SU-DHL-6 (cell line): Measurements from ENCODE around the gene ASTN2.

Source experiments
- H2AFZ ChIP-seq: fragments of 200-600 bp; sonication (generic); 2 replicates; pipeline ENCODE4 v1.6.1; 2014; ENCODE audit warnings: low read depth, mild to moderate bottlenecking, moderate library complexity, mixed read lengths, antibody characterized with exemption, low read length; ENCODE audit not compliant: severe bottlenecking
- H3F3A ChIP-seq: fragments of 200-600 bp; shearing (Covaris generic); 2 replicates; pipeline ENCODE4 v1.6.0; 2016; ENCODE audit warnings: antibody characterized with exemption, mild to moderate bottlenecking; ENCODE audit not compliant: insufficient read depth
- H3K27ac ChIP-seq: fragments of 200-600 bp; sonication (generic); 2 replicates; pipeline ENCODE4 v1.5.1; 2016; ENCODE audit warnings: low read depth, mild to moderate bottlenecking, low read length, moderate library complexity, mixed read lengths
- H3K27me3 ChIP-seq: fragments of 200-600 bp; sonication (generic), shearing (Covaris generic); 2 replicates; pipeline ENCODE4 v1.6.0; 2014; ENCODE audit warnings: mild to moderate bottlenecking, low read length
- H3K36me3 ChIP-seq: fragments of 200-600 bp; sonication (generic); 2 replicates; pipeline ENCODE4 v1.6.1; 2014; ENCODE audit warnings: mild to moderate bottlenecking, low read length, mixed read lengths
- H3K4me2 ChIP-seq: fragments of 300-600, 200-600 bp; shearing (Covaris generic), sonication (generic); 2 replicates; pipeline ENCODE4 v1.6.0; 2014; ENCODE audit warnings: low read length, low read depth, mild to moderate bottlenecking; ENCODE audit not compliant: poor library complexity, severe bottlenecking
- H3K4me3 ChIP-seq: fragments of 200-600 bp; sonication (generic); 2 replicates; pipeline ENCODE4 v1.5.1; 2014; ENCODE audit warnings: antibody characterized with exemption, low read length, mild to moderate bottlenecking, mixed read lengths; ENCODE audit not compliant: insufficient read depth, poor library complexity, severe bottlenecking
- H3K79me2 ChIP-seq: fragments of 200-600 bp; sonication (generic); 2 replicates; pipeline ENCODE4 v1.6.1; 2014; ENCODE audit warnings: mild to moderate bottlenecking, low read length, moderate library complexity; ENCODE audit not compliant: insufficient read depth
- H3K9ac ChIP-seq: fragments of 200-600 bp; sonication (generic); 2 replicates; pipeline ENCODE4 v1.7.0; 2014; ENCODE audit warnings: mild to moderate bottlenecking, low read length
- H3K9me2 ChIP-seq: fragments of 200-600 bp; sonication (generic); replicated peaks from 2 replicates; pipeline ENCODE4 v1.6.1; 2014; ENCODE audit warnings: low read length; ENCODE audit not compliant: insufficient read depth
- H3K9me3 ChIP-seq: fragments of 200-600 bp; sonication (generic); 2 replicates; pipeline ENCODE4 v1.6.1; 2014; ENCODE audit warnings: low read length, mixed read lengths; ENCODE audit not compliant: insufficient read depth
- H4K20me1 ChIP-seq: fragments of 200-600 bp; sonication (generic); 2 replicates; pipeline ENCODE4 v1.6.1; 2014; ENCODE audit warnings: low read depth, mild to moderate bottlenecking, antibody characterized with exemption, low read length, moderate library complexity, mixed read lengths
- CTCF ChIP-seq: fragments of 200-600 bp; sonication (generic); IDR thresholded peaks from one replicate; pipeline ENCODE4 v1.5.1; 2017; ENCODE audit warnings: antibody characterized with exemption, mild to moderate bottlenecking, low read length, moderate library complexity; ENCODE audit not compliant: insufficient read depth, poor library complexity, severe bottlenecking
- EZH2phosphoT487 ChIP-seq: fragments of 200-600 bp; sonication (generic), shearing (Covaris generic); conservative IDR thresholded peaks from 2 replicates; pipeline ENCODE4 v1.6.1; 2018; ENCODE audit warnings: mild to moderate bottlenecking, antibody characterized with exemption, low read length, moderate library complexity, mixed read lengths

ASTN2 gene

GRCh38 chr9:116502746-116503145 lies 912.1 kb downstream of the ASTN2 start:
- H3K9ac ChIP-seq: no peak overlapping the region
- no peak overlapping the region for H3K27ac ChIP-seq
- no peaks in the 10 kb centered on the region for H3F3A ChIP-seq
- H3K4me3 ChIP-seq: no peak overlapping the region
- no peaks in the 10 kb centered on the region for H4K20me1 ChIP-seq
- no peaks in the 10 kb centered on the region for H3K9me3 ChIP-seq
- no peaks in the 10 kb centered on the region for H3K79me2 ChIP-seq
- H2AFZ ChIP-seq: no peak overlapping the region
- H3K4me2 ChIP-seq: no peak overlapping the region
- TF ChIP-seq EZH2phosphoT487 (no peak), CTCF (no peak)
- H3K27me3 ChIP-seq: no peaks in the 10 kb centered on the region
- H3K9me2 ChIP-seq: no peaks in the 10 kb centered on the region
- H3K36me3 ChIP-seq: no peaks in the 10 kb centered on the region

GRCh38 chr9:116501871-116502270 lies 913.0 kb downstream of the ASTN2 start:
- Histone ChIP-seq H3K27me3 (no peaks in the 10 kb centered on the region), H3K27ac (no peak overlapping the region), H3K36me3 (no peaks in the 10 kb centered on the region), H3K9me2 (no peaks in the 10 kb centered on the region), H4K20me1 (no peaks in the 10 kb centered on the region), H3K79me2 (no peaks in the 10 kb centered on the region), H3K4me2 (no peak overlapping the region), H3F3A (no peaks in the 10 kb centered on the region), H3K9me3 (no peaks in the 10 kb centered on the region), H3K4me3 (no peak overlapping the region), H3K9ac (no peak overlapping the region), H2AFZ (no peak overlapping the region)
- TF ChIP-seq CTCF (no peak), EZH2phosphoT487 (no peak)

GRCh38 chr9:116499986-116500871 lies 914.6 kb downstream of the ASTN2 start:
- no peaks in the 10 kb centered on the region for H3F3A ChIP-seq
- H3K27me3 ChIP-seq: no peaks in the 10 kb centered on the region
- H3K4me2 ChIP-seq: no peak overlapping the region
- H3K9ac ChIP-seq: no peak overlapping the region
- no peak overlapping the region for H2AFZ ChIP-seq
- H4K20me1 ChIP-seq: no peaks in the 10 kb centered on the region
- H3K9me3 ChIP-seq: no peaks in the 10 kb centered on the region
- H3K4me3 ChIP-seq: no peak overlapping the region
- no peak overlapping the region for H3K27ac ChIP-seq
- no peak for TF ChIP-seq EZH2phosphoT487
- TF ChIP-seq CTCF: no peak
- H3K9me2 ChIP-seq: no peaks in the 10 kb centered on the region
- no peaks in the 10 kb centered on the region for H3K36me3 ChIP-seq
- H3K79me2 ChIP-seq: no peaks in the 10 kb centered on the region
